HG02759 (cell line): ENCODE results near the gene BAMBI.
"Not testable (repeated sequence)": the region's sequence is repeated elsewhere in the genome, so short reads cannot be mapped to it uniquely, and the experiment has no call there.

Experiments
- ATAC-seq: cut with Tn5 transposase; IDR thresholded peaks from one replicate; pipeline ENCODE4 v1.9.1; 2021; ENCODE audit warnings: mild to moderate bottlenecking, moderate library complexity; ENCODE audit not compliant: unreplicated experiment

BAMBI gene

GRCh38 chr10:28676968-28677887 is at the start of gene BAMBI:
Gene BAMBI, plus strand, starts transcription at chr10:28677521. Its CDS starts 377 bp downstream, at chr10:28677898.
- peak; percentile 98 for ATAC-seq

DNA sequence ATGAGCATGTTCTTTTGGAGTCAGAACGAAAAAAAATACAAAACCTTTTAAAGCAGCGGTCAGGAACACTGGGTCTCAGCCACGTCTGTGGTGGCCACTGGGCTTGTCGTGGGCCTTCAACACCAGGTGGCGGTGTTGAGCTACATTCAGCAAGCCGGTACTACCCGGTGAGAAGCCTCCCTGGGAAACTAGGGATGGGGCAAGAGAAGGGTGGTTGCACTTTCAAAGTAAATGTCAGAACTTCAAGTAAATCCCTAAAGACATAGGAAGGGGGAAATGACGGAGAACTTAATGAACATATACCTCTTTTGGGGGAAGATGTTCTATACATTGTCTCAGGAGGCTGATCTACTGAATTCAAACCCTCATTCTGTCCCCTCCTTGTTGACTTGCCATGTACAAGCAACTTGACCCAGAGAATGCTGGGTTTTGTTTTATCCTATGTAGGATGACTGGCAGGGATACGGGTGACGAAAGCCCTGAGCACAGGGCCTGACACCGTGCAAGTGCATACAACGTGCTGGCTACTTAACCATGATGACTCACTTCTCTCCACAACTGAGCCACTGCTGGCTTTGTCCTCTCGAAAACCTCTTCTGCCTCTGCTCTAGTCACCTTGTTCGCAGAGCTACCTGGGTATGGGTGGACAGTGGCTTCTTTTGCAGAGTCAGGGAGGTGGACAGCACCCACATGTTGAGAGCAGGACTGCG is 49.0 kb upstream of the BAMBI start:
- ATAC-seq: peak; percentile 74

DNA sequence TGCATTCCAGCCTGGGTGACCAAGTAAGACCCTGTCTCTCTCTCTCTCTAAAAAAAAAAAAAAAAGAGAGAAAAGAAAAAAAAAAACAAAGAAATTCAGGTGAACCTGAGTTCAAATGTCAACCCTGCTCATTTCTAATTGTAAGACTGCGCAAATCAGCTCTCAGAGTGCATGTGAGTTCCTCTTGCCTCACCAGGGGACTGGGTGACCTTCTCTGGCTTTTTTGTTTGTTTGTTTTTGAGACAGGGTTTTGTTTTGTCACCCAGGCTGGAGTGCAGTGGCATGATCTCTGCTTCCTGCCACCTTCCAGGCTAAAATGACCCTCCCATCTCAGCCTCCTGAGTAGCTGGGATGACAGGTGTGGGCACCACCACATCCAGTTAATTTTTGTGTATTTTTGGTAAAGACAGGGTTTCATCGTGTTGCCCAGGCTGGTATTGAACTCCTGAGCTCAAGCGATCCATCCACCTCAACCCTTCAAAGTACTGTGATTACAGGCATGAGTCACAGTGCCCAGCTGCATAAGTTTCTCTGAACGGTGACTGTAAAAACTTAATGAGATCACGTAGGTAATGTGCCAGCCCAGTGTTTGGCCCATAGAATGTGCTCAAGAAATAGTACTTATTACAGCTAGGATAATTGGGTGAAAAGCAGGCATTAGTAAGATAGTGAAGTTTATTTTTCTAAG is 45.3 kb upstream of the BAMBI start:
- no peak for ATAC-seq

GRCh38 chr10:28632584-28632945 is 44.8 kb upstream of the BAMBI start:
- no peak for ATAC-seq

GRCh38 chr10:28633750-28634149 is 43.6 kb upstream of the BAMBI start:
- ATAC-seq: no peak

DNA sequence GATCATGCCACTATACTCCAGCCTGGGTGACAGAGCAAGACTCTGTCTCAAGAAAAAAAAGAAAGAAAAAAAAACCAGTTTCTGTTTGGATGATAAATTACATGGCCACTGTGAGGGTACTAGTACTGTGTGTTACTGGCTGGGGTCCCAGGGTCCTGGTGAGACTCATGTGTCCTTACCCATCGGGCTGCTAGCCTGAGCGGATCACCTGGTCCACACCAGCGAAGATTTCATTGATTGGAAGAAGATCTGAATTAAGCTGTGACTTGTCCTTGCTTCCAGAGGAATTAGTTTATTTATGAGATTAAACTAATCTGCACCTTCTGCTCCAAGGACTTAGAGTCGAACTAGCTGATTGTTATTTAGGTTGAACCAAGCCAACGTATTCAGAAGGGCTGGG is 40.0 kb upstream of the BAMBI start:
- ATAC-seq: no peak

GRCh38 chr10:28638392-28638791 is 38.9 kb upstream of the BAMBI start:
- no peak for ATAC-seq

DNA sequence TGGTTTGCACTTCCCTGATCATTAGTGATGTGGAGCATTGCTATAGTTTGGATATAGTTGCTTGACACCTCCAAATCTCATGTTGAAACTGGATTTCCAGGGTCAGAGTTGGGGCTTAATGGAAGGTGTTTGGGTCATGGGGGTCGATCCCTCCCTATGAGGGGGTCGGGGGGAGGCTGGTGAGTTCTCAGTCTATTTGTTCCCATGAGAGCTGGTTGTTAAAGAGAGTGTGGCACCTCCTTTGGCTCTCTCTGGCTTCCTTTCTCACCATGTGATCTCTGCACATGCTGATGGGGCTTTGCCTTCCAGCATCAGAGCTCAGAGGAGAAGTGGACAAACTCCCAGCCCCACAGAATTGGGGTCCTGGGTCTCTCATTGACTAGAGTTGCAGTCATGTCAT is 36.8 kb upstream of the BAMBI start:
- no peak for ATAC-seq

DNA sequence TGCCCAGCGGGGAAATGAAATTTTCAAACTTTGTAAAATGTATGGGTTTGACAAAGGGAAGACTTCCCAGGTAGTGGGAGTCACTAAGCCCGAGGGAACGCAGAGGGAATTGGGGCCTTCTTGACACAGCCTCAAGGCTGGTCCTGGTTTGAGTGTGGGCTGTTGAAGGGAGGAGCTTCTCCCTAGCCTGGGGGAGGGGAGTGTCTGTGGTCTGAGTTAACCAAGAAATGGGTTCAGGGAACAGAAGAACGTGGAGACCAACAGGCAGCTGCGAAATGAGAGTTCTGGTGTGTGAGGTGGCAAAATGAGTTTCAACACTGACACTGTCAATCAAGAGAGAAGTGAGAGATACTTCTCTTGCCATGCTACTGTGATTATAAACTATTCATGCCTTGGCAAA is 32.7 kb upstream of the BAMBI start:
- ATAC-seq: no peak

DNA sequence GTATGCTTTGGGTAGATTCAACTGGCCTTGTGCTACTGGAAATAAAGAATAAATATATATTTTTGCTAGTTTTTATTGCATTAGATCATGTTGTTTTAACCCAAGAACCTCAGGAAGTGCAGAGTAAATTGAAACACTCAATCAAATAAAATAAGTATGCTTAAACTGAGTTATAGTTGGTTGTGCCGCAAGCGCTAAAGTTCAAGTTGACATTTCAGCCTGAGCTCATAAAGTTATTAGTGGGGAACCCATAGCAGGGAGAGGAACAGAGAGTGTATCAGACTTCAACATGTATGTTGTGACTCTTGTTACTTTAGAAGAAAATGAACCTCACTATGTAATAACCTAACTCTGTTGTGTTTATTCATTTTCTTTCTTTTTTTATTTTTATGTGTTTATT is 25.2 kb upstream of the BAMBI start:
- ATAC-seq: no peak

DNA sequence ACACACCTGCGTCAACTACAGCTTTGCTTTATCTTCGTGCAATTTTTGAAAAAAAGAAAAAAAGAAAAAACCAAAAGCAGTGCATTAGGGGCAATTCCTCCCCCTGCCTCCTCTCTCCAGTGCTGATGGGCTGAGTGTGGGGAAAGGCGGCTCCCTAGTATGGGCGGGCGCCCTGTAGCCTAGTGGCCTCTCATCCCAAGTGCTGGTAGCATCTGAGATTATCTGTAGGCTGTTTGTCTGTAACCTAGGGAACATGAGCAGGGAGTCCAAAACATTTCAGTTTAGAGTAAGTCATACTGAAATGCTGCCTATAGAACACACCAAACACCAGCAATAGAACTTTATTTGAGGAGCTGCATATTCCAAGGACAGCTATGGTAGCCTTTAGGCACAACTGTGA is 24.6 kb upstream of the BAMBI start:
- no peak for ATAC-seq

- ATAC-seq: not testable (repeated sequence)
These were observed 18.5 kb upstream of the BAMBI start for GRCh38 chr10:28658824-28659223.

DNA sequence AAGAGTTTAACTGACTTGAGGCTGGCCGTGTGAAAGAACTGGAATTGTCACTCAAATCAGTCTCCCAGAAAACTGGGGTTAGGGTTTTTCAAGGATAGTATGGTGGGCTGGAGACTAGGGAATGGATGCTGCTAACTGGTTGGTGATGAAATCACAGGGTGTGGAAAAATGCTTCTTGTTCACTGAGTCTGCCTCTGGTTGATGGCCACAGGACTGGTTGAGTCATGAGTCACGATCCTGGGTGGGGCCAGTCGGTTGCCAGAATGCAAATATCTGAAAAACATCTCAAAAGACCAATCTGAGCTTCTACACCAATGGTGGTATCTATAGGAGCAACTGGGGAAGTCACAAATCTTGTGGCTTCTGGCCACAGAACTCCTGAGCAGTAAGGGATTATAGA is 16.3 kb upstream of the BAMBI start:
- no peak for ATAC-seq

GRCh38 chr10:28663576-28664368 is 13.5 kb upstream of the BAMBI start:
- ATAC-seq: peak; percentile 90

DNA sequence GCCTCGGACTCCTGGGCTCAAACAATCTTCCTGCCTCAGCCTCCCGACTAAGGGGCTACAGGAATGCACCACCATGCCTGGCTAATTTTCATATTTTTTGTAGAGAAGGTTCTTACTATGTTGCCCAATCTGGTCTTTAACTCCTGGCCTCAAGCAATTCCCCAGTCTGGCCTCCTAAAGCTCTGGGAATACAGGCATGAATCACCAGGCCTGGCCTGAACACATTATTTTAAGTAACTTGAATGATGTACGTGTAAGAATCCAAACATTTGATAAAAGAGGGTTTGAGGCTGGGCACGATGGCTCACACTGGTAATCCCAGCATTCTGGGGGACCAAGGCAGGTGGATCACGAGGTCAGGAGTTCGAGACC is 13.0 kb upstream of the BAMBI start:
- ATAC-seq: no peak

DNA sequence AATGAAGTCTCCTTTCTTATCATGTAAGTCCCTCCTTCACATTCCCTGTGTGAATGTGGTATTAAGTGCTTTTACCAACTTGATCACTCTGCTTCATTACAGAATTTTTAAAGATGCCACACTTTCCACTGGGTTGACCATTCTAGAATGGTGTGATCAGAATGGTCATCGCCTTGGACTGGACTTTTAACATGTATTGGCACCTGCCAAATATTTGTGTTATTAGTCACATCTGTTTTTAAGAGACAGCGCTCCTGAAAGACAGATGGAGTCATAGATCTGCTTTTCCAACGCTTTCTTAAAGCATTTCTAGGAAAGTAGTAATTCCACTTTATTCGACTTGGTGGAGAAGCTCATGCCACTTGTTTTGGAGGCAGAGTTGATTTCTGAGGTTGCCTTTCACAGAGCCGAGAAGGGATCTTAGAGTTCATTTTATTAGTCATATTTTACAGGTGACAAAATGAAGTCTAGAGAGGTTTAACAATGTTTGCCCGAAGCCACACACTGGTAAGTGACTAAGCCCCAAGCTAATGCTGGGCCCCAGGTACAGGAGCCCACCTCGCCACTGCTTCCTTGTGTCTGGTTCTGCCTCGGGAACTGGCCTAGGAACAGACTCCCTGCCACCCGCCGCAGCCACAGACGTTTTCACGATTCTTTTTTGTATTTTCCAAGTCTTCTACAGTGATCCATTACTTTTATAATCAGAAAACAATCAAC is 10.4 kb upstream of the BAMBI start:
- ATAC-seq: no peak

- peak; percentile 62 for ATAC-seq
These were observed 8.7 kb upstream of the BAMBI start for GRCh38 chr10:28668363-28669226.

- ATAC-seq: no peak
These were observed 7.8 kb upstream of the BAMBI start for GRCh38 chr10:28669227-28670173.
